ENCODE results near the gene CDH2. TPM values are rescaled to one million over a fixed set of nuclear protein-coding genes. Genes with fewer than 3 reads are reported as not detected.
A peak's percentile ranks its signal among the peaks of the same experiment; 100 is the strongest.

Gene CDH2
- total and polyA plus RNA-seq, 2 experiments from 2014 or later, result 81.8 to 117 TPM

GRCh38 chr18:28078298-28078697, 98.6 kb downstream of the CDH2 start:
- TF ChIP-seq EZH2 (IDR thresholded peaks at IDR 0.05; ENCODE audit: borderline replicate concordance) (no peak), EZH2phosphoT487 (IDR thresholded peaks at IDR 0.05; ENCODE audit: low read depth, severe bottlenecking, unreplicated experiment) (no peak), CTCF (IDR thresholded peaks at IDR 0.05; ENCODE audit: poor library complexity) (no peak)
- Histone ChIP-seq H3K4me1 (ENCODE audit: insufficient read depth) (peaks cover 30% of the 10 kb centered on the region), H3K4me2 (peak overlapping the region; percentile 43), H3K27ac (peak overlapping the region; percentile 58), H3K9me3 (ENCODE audit: low read depth) (no peaks in the 10 kb centered on the region), H3K79me2 (peaks cover 35% of the 10 kb centered on the region), H2AFZ (no peak overlapping the region), H3K9me2 (replicated peaks; ENCODE audit: insufficient read depth) (no peaks in the 10 kb centered on the region), H3K4me3 (no peak overlapping the region), H3K36me3 (replicated peaks; ENCODE audit: insufficient read depth, low read depth) (no peaks in the 10 kb centered on the region), H3K27me3 (no peaks in the 10 kb centered on the region), H4K20me1 (ENCODE audit: insufficient read depth, poor library complexity, severe bottlenecking) (no peaks in the 10 kb centered on the region)
- peak; percentile 41 for DNase-seq (ENCODE audit: low spot score)
- 51% methylated on average over 4 of the region's 4 CpGs for WGBS (ENCODE audit: low lambda C conversion rate, missing lambda C conversion rate)

DNA sequence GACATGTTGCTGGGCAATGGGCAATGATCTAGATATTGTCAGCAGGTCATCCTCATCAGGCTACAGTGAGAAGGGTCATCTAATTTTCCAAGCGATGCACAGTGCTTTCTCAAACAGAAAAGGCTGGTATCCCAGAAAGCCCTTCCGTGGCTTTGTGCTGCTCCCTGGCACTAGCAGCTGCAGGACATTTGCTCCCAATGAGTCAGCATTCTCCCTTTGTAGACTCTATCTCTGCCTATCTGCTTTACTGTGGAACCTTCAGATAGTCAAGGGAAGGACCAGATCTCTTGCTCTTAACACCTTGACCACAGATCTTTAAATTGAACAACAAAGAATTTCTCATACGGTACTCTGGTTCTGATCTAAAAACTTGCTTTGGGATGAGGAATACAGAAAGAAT, 101.4 kb downstream of the CDH2 start:
- Histone ChIP-seq H3K4me3 (no peak overlapping the region), H4K20me1 (ENCODE audit: insufficient read depth, poor library complexity, severe bottlenecking) (no peaks in the 10 kb centered on the region), H3K27ac (peak overlapping the region; percentile 11), H3K79me2 (peaks cover 31% of the 10 kb centered on the region), H3K9me3 (ENCODE audit: low read depth) (no peaks in the 10 kb centered on the region), H3K4me2 (no peak overlapping the region), H2AFZ (no peak overlapping the region), H3K9me2 (replicated peaks; ENCODE audit: insufficient read depth) (no peaks in the 10 kb centered on the region), H3K36me3 (replicated peaks; ENCODE audit: insufficient read depth, low read depth) (no peaks in the 10 kb centered on the region), H3K27me3 (no peaks in the 10 kb centered on the region), H3K4me1 (ENCODE audit: insufficient read depth) (peaks cover 33% of the 10 kb centered on the region)
- no peak for DNase-seq (ENCODE audit: low spot score)
- WGBS (ENCODE audit: low lambda C conversion rate, missing lambda C conversion rate), result 56% methylated on average over 3 of the region's 3 CpGs
- TF ChIP-seq CTCF (IDR thresholded peaks at IDR 0.05; ENCODE audit: poor library complexity) (no peak), EZH2 (IDR thresholded peaks at IDR 0.05; ENCODE audit: borderline replicate concordance) (no peak), EZH2phosphoT487 (IDR thresholded peaks at IDR 0.05; ENCODE audit: low read depth, severe bottlenecking, unreplicated experiment) (no peak)

GRCh38 chr18:28074076-28074475, 102.9 kb downstream of the CDH2 start:
- H3K79me2 ChIP-seq, result peaks cover 31% of the 10 kb centered on the region
- no peaks in the 10 kb centered on the region for H3K36me3 ChIP-seq (replicated peaks; ENCODE audit: insufficient read depth, low read depth)
- H3K9me3 ChIP-seq (ENCODE audit: low read depth), result no peaks in the 10 kb centered on the region
- peaks cover 24% of the 10 kb centered on the region for H3K4me1 ChIP-seq (ENCODE audit: insufficient read depth)
- H4K20me1 ChIP-seq (ENCODE audit: insufficient read depth, poor library complexity, severe bottlenecking), result no peaks in the 10 kb centered on the region
- no peak overlapping the region for H3K27ac ChIP-seq
- TF ChIP-seq EZH2 (IDR thresholded peaks at IDR 0.05; ENCODE audit: borderline replicate concordance) (no peak), EZH2phosphoT487 (IDR thresholded peaks at IDR 0.05; ENCODE audit: low read depth, severe bottlenecking, unreplicated experiment) (no peak), CTCF (IDR thresholded peaks at IDR 0.05; ENCODE audit: poor library complexity) (no peak)
- no peak for DNase-seq (ENCODE audit: low spot score)
- no peak overlapping the region for H3K4me3 ChIP-seq
- H3K27me3 ChIP-seq, result no peaks in the 10 kb centered on the region
- H3K9me2 ChIP-seq (replicated peaks; ENCODE audit: insufficient read depth), result no peaks in the 10 kb centered on the region
- no peak overlapping the region for H3K4me2 ChIP-seq
- WGBS (ENCODE audit: low lambda C conversion rate, missing lambda C conversion rate), result 67% methylated on average over 1 of the region's 1 CpG
- H2AFZ ChIP-seq, result no peak overlapping the region

GRCh38 chr18:28073658-28074057, 103.3 kb downstream of the CDH2 start:
- 12% methylated on average over 3 of the region's 3 CpGs for WGBS (ENCODE audit: low lambda C conversion rate, missing lambda C conversion rate)
- Histone ChIP-seq H4K20me1 (ENCODE audit: insufficient read depth, poor library complexity, severe bottlenecking) (no peaks in the 10 kb centered on the region), H3K79me2 (peaks cover 31% of the 10 kb centered on the region), H3K27me3 (no peaks in the 10 kb centered on the region), H3K4me3 (no peak overlapping the region), H2AFZ (no peak overlapping the region), H3K4me2 (no peak overlapping the region), H3K9me3 (ENCODE audit: low read depth) (no peaks in the 10 kb centered on the region), H3K36me3 (replicated peaks; ENCODE audit: insufficient read depth, low read depth) (no peaks in the 10 kb centered on the region), H3K9me2 (replicated peaks; ENCODE audit: insufficient read depth) (no peaks in the 10 kb centered on the region), H3K27ac (no peak overlapping the region), H3K4me1 (ENCODE audit: insufficient read depth) (peaks cover 22% of the 10 kb centered on the region)
- DNase-seq (ENCODE audit: low spot score), result no peak
- TF ChIP-seq EZH2phosphoT487 (IDR thresholded peaks at IDR 0.05; ENCODE audit: low read depth, severe bottlenecking, unreplicated experiment), result no peak
- no peak for TF ChIP-seq EZH2 (IDR thresholded peaks at IDR 0.05; ENCODE audit: borderline replicate concordance)
- TF ChIP-seq CTCF (IDR thresholded peaks at IDR 0.05; ENCODE audit: poor library complexity), result no peak
